ENCODE measurements around the gene LARGE1.

Gene LARGE1

GRCh38 chr22:33654173-33654895, 265.9 kb downstream of the LARGE1 start:
- no peak for DNase-seq

- DNase-seq = no peak
Measured at GRCh38 chr22:33653532-33654063, 266.7 kb downstream of the LARGE1 start.

- no peak for DNase-seq
Measured at GRCh38 chr22:33652615-33653014, 267.7 kb downstream of the LARGE1 start.

GRCh38 chr22:33650244-33650643, 270.0 kb downstream of the LARGE1 start:
- DNase-seq = no peak

- no peak for DNase-seq
Measured at GRCh38 chr22:33648478-33648877, 271.8 kb downstream of the LARGE1 start.

- no peak for DNase-seq
Measured at GRCh38 chr22:33640900-33641299, 279.4 kb downstream of the LARGE1 start.

GRCh38 chr22:33639588-33640254, 280.6 kb downstream of the LARGE1 start:
- no peak for DNase-seq

GRCh38 chr22:33635766-33636165, 284.5 kb downstream of the LARGE1 start:
- no peak for DNase-seq

- DNase-seq = no peak
Measured at GRCh38 chr22:33631777-33632176, 288.5 kb downstream of the LARGE1 start.

- no peak for DNase-seq
Measured at GRCh38 chr22:33625959-33626358, 294.3 kb downstream of the LARGE1 start.

GRCh38 chr22:33620085-33620484, 300.2 kb downstream of the LARGE1 start:
- DNase-seq = no peak

- no peak for DNase-seq
Measured at GRCh38 chr22:33606504-33606903, 313.8 kb downstream of the LARGE1 start.

- no peak for DNase-seq
Measured at GRCh38 chr22:33605666-33606065, 314.6 kb downstream of the LARGE1 start.

- DNase-seq = no peak
Measured at GRCh38 chr22:33605221-33605620, 315.1 kb downstream of the LARGE1 start.

GRCh38 chr22:33601062-33601461, 319.2 kb downstream of the LARGE1 start:
- no peak for DNase-seq

GRCh38 chr22:33600595-33600994, 319.7 kb downstream of the LARGE1 start:
- no peak for DNase-seq

GRCh38 chr22:33600113-33600512, 320.2 kb downstream of the LARGE1 start:
- no peak for DNase-seq

GRCh38 chr22:33599596-33599995, 320.7 kb downstream of the LARGE1 start:
- DNase-seq = no peak

GRCh38 chr22:33598821-33599220, 321.5 kb downstream of the LARGE1 start:
- DNase-seq = no peak

GRCh38 chr22:33597274-33597985, 322.8 kb downstream of the LARGE1 start:
- DNase-seq = no peak

- DNase-seq = no peak
Measured at GRCh38 chr22:33593818-33594217, 326.5 kb downstream of the LARGE1 start.

GRCh38 chr22:33591946-33592345, 328.3 kb downstream of the LARGE1 start:
- DNase-seq = no peak

GRCh38 chr22:33589297-33589696, 331.0 kb downstream of the LARGE1 start:
- no peak for DNase-seq

GRCh38 chr22:33588860-33589259, 331.4 kb downstream of the LARGE1 start:
- DNase-seq = no peak

All from NCI-H69 (cell line).